Kidney tubule cell (primary cell): Measurements from ENCODE around the gene CD9.
"Not testable (repeated sequence)": the region's sequence is repeated elsewhere in the genome, so short reads cannot be mapped to it uniquely, and the experiment has no call there.

ENCODE experiments used
- DNase-seq: peaks from one replicate; pipeline ENCODE4 v3.0.0-alpha.2; 2018; ENCODE audit warnings: low spot score

CD9 gene

GRCh38 chr12:6200256-6201212 is at the start of gene CD9:
Gene CD9 (plus strand): TSS chr12:6200400. CDS start chr12:6200500, 100 bp downstream.
- peak; percentile 70 for DNase-seq

GRCh38 chr12:6154730-6155459 is 45.3 kb upstream of the CD9 start:
- DNase-seq: no peak

GRCh38 chr12:6157482-6157881 is 42.7 kb upstream of the CD9 start:
- peak; percentile 21 for DNase-seq

GRCh38 chr12:6158255-6158654 is 41.9 kb upstream of the CD9 start:
- no peak for DNase-seq

- no peak for DNase-seq
Measured at GRCh38 chr12:6158749-6159148, 41.5 kb upstream of the CD9 start.

GRCh38 chr12:6159166-6160011 is 40.8 kb upstream of the CD9 start:
- not testable (repeated sequence) for DNase-seq

GRCh38 chr12:6160049-6160649 is 40.1 kb upstream of the CD9 start:
- not testable (repeated sequence) for DNase-seq

GRCh38 chr12:6161124-6161882 is 38.9 kb upstream of the CD9 start:
- no peak for DNase-seq

- DNase-seq: no peak
Measured at GRCh38 chr12:6163416-6164060, 36.7 kb upstream of the CD9 start.

- DNase-seq: no peak
Measured at GRCh38 chr12:6165395-6165794, 34.8 kb upstream of the CD9 start.

- no peak for DNase-seq
Measured at GRCh38 chr12:6166808-6167207, 33.4 kb upstream of the CD9 start.

GRCh38 chr12:6167327-6168280 is 32.6 kb upstream of the CD9 start:
- peak; percentile 92 for DNase-seq

GRCh38 chr12:6171409-6172015 is 28.7 kb upstream of the CD9 start:
- DNase-seq: no peak

- DNase-seq: no peak
Measured at GRCh38 chr12:6172086-6172485, 28.1 kb upstream of the CD9 start.

- DNase-seq: no peak
Measured at GRCh38 chr12:6172862-6173261, 27.3 kb upstream of the CD9 start.

GRCh38 chr12:6177642-6178358 is 22.4 kb upstream of the CD9 start:
- DNase-seq: no peak

- no peak for DNase-seq
Measured at GRCh38 chr12:6178981-6179761, 21.0 kb upstream of the CD9 start.
